DND-41 (cell line): ENCODE data around the gene EIF4ENIF1.

Experiments
- EZH2 ChIP-seq: IDR thresholded peaks from 3 replicates; pipeline ENCODE4 v1.6.1; 2012; ENCODE audit warnings: borderline replicate concordance, low read depth, mild to moderate bottlenecking, moderate library complexity, low read length, inconsistent platforms; ENCODE audit not compliant: severe bottlenecking
- TF ChIP-seq, protein P1 (sequence below): IDR thresholded peaks from 2 replicates; pipeline ENCODE4 v1.5.1; 2012; ENCODE audit warnings: borderline replicate concordance, low read length, moderate library complexity, mild to moderate bottlenecking; ENCODE audit not compliant: poor library complexity, severe bottlenecking; ENCODE audit errors: extremely low read depth

DNA sequence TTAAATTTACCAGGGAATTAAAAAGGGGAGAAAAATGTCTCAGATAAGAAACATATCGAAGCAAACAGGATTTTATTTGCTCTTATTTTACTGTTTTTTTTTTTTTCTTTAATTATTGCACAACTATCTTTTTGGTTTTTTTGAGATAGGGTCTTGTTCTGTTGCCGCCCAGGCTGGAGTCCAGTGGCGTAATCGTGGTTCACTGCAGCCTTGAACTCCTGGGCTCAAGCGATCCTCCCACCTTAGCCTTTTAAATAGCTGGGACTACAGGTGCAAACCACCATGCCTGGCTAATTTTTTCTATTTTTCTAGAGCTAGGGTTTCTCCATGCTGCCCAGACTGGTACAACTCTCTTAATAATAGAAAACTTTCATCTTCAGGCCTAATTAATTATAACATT is 57.7 kb downstream of the EIF4ENIF1 start:
- TF ChIP-seq, protein P1, sequence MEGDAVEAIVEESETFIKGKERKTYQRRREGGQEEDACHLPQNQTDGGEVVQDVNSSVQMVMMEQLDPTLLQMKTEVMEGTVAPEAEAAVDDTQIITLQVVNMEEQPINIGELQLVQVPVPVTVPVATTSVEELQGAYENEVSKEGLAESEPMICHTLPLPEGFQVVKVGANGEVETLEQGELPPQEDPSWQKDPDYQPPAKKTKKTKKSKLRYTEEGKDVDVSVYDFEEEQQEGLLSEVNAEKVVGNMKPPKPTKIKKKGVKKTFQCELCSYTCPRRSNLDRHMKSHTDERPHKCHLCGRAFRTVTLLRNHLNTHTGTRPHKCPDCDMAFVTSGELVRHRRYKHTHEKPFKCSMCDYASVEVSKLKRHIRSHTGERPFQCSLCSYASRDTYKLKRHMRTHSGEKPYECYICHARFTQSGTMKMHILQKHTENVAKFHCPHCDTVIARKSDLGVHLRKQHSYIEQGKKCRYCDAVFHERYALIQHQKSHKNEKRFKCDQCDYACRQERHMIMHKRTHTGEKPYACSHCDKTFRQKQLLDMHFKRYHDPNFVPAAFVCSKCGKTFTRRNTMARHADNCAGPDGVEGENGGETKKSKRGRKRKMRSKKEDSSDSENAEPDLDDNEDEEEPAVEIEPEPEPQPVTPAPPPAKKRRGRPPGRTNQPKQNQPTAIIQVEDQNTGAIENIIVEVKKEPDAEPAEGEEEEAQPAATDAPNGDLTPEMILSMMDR: no peak
- TF ChIP-seq EZH2: no peak
